Stimulated activated CD4-positive, alpha-beta T cell treated with anti-CD3 and anti-CD28 coated beads, Interleukin-4, amount 100 ng/mL, for 24 hours (primary cell): ENCODE measurements around the gene PKNOX1.
"Not testable (repeated sequence)": the region's sequence is repeated elsewhere in the genome, so short reads cannot be mapped to it uniquely, and the experiment has no call there.

ENCODE experiments used
- DNase-seq: peaks from one replicate; pipeline ENCODE4 v3.0.0-alpha.2; 2020

Gene PKNOX1

DNA sequence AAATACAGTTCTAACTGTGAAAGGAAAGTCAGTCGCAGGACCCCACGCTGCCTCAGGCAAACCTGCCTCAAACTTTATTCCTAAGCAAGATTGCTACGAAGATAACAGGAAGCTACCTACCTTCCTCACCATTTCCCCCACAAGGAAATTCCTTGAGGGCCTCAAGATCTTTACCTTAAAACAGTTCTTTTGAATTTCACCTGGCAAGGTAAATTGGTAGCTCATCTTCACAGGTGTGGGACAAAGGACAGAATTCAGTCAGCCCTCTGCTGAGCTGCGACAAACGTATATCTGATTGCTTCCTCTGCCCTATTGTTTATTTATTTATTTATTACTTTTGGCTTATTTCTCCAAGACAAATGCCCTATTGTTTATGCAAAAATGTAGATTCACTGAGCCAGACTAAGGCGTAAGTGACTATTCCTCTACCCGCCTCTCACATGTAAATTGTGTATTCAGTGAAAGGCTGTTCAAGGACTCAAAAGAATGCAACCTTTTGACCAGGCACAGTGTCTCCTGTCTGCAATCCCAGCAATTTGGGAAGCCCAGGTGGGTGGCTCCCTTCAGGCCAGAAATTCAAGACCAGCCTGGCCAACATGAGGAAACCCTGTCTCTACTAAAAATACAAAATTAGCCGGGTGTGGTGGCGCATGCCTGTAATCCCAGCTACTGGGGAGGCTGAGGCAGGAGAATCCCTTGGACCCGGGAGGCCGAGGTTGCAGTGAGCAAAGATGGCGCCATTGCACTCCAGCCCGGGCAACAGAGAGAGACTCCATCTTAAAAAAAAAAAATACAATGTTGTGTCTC, 17.3 kb upstream of the PKNOX1 start:
- DNase-seq: no peak

DNA sequence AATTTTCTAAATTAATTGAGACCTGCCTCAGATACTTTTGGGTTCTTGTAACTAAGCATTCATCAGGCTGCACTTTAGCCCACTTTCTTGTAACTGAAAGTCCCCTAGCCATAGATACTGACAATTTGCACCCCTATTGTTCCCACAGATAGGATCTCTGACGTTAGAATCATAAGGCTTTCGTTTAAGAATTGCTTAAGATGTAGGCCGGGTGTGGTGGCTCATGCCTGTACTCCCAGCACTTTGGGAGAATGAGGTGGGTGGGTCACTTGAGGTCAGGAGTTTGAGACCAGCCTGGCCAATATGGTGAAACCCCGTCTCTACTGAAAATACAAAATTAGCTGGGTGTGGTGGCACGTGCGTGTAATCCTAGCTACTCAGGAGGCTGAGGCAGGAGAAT, 16.2 kb upstream of the PKNOX1 start:
- DNase-seq: not testable (repeated sequence)

DNA sequence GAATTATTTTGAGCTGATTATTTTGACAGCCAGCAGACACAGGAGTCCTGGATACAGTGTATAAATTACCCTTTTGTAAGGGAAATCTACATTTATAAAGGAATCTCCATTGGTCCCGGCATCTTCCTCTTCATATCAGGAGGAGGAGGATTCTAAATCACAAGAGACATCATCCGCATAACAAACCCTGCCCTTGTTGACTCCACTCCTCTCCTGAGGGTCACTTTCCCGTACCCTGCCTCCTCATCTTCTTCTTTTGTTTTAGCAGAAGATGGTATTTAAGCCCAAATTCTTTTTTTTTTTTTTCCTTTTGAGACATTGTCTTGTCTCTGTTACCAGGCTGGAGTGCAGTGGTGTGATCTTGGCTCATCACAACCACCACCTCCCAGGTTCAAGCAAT, 14.6 kb upstream of the PKNOX1 start:
- DNase-seq: no peak

DNA sequence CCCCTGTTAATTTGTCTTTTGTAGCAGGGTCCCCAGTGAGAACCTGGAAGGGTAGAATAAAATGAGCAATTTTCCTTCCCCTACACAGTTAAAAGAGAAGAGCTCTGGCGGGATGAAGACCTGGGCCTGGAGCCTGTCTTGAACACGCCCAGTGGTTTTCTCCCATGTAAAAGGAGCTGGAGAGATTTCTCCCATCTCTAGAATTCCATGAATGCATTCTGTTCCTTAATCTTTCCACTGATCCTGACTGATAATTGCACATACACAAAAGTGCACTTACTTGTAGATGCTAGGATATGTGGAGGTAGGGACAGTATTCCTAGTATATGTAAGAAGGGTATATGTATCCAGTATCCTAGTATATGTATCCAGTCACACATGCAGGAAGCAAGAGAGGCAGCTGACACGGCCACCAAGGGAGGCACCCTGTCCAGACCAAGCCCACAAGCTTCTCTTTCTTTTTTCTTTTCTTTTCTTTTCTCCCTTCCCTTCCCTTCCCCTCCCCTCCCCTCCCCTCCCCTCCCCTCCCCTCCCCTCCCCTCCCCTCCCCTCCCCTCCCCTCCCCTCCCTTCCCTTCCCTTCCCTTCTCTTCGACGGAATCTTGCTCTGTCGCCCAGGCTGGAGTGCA, 11.9 kb upstream of the PKNOX1 start:
- DNase-seq: no peak

- DNase-seq: no peak
Observed at GRCh38 chr21:42964086-42964485, 10.3 kb upstream of the PKNOX1 start.

- no peak for DNase-seq
Observed at GRCh38 chr21:42964546-42965210, 9.7 kb upstream of the PKNOX1 start.

GRCh38 chr21:42965211-42965560, 9.2 kb upstream of the PKNOX1 start:
- no peak for DNase-seq

- not testable (repeated sequence) for DNase-seq
Observed at GRCh38 chr21:42967616-42968015, 6.7 kb upstream of the PKNOX1 start.

DNA sequence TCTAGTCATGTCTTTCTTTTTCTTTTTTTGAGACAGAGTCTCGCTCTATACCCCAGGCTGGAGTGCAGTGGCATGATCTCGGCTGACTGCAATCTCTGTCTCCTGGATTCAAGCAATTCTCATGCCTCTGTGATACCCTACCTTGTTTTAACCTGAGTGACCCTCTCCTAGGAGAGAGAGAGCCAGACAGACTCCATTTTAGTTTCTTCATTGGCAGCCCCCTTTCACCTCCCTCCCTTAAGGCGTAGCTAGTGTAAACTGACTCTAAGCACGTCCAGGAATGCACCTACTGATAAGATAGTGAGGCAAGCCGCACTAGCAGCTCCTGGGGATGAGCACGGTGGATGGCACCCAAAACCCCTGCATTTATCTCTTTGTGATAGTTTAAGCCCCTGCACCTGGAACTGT, 5.2 kb upstream of the PKNOX1 start:
- no peak for DNase-seq

DNA sequence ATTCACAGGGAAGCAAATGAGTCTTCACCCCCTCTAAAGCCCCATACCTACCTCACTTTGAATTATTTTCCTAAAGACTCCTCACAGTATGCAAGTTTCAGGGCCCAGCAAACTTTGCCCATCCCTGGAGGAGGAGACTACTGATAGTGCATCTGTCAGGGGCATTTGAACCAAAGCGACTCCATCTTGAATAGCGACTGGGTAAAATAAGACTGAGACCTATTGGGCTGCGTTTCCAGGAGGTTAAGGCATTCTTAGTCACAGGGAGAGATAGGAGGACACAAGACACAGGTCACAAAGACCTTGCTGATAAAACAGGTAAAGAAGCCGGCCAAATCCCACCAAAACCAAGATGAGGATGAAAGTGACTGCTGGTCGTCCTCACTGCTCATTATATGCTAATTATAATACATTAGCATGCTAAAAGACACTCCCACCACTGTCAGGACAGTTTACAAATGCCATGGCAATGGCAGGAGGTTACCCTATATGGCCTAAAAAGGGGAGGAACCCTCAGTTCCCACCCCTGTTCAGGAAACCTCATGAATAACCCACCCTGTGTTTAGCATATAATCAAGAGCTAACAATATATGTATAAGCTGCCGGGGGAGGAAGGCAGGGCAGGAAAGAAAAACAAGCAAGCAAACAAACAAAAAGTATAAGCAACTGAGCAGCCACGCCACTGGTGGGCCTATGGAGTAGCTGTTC, 3.3 kb upstream of the PKNOX1 start:
- no peak for DNase-seq

- DNase-seq: no peak
Observed at GRCh38 chr21:42971897-42972275, 2.5 kb upstream of the PKNOX1 start.

- no peak for DNase-seq
Observed at GRCh38 chr21:42973309-42973990, 912 bp upstream of the PKNOX1 start.

- peak; percentile 66 for DNase-seq
Observed at GRCh38 chr21:42974832-42975820, 764 bp downstream of the PKNOX1 start.

DNA sequence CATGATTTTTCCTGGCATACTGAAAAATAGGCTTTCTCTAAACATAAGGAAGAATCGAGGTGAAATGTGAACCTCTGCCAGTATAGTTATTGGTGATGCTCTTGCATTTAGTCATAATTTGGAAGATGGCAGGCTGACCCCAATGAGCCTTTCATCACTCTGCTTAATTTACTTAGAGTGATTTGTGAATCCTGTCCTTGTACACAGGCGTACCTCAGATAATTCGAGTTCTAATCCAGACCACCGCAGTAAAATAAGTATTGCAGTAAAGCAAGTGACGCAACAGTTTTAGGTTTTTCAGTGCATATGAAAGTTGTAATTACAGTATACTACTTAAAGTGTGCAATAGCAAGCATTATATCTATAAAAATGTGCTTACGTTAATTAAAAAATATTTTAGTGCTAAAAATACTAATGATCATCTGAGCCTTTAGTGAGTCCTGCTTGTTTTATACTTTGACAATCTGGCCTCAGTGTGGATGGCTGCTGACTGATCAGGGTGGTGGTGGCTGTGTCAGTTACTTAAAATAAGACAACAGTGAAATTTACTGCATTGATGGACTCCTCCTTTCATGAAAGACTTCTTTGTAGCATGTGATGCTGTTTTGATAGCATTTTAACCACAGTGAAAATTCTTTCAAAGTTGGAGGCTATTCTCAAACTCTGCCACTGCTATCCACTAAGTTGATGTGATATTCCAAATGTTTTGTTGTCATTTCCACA, 1.7 kb downstream of the PKNOX1 start:
- no peak for DNase-seq

DNA sequence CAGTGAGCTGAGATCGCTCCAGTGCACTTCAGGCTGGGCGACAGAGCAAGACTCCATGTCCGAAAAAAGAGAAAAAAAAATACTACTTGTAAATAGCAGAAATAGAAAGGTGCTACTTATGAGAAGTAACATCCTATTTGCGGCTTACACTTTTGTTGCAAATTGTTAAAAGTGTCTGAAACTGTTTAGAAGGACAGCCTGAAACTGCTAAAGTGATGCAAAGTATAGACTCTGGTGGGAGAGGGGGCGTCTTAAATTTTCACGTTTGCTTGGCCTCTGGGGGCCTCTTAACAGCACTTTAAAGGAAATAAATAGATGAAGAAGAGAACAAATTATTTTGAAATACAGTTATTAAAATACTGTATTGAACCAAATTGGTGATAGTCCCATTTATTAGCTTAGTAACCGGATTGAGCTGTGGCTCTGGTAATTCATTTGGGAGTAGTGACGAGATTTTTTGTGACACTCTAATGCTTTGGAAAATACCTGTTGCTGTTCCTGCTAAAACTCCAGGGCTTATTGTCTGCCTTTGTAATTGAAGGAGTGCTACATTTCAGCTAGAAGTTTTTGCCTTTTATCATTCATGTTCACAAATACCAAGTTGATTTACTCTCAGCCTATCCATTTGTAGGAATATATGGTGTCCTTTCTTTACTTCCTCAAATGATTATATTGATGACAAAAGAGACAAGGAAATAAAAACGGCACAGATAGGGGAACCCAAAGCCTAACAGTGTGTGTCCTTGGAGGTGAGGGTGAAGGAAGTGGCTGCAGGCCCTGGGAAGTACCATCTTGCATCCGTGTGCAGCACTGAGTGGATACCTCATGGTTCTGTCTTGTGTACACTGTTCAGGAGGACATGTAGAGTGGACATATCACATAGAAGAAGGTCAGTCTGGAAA, 6.2 kb downstream of the PKNOX1 start:
- DNase-seq: no peak

DNA sequence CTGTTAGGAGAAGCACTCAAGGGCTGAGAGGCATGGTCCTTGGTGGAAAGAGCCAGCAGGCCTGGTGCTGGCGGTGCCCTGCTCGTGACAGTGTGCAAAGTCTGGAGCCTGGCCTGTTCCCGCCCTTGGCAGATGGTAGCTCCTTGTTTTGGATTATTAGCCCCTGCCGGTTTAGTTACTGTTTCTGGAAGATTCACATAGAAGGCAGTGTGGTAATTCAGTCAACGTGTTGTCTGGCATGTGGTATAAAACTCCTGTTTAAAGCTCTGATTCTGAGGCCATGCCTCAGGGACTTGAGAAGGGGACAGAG, 6.8 kb downstream of the PKNOX1 start:
- DNase-seq: no peak

- no peak for DNase-seq
Observed at GRCh38 chr21:42981862-42982261, 7.5 kb downstream of the PKNOX1 start.

DNA sequence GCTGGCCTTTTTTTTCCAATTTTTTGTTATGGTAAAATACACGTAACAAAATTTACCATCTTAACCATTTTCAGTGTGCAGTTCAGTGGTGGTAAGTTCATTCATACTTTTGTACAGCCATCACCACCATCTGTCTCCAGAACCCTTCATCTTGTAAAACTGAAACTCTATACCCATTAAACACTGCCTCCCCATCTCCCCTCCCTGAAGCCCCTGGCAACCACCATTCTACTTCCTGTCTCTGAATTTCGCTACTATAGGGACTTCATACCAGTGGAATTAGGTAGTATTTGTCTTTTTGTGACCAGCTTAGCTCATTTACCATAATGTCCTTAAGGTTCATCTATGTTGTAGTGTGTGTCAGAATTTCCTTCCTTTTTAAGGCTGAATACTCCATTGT, 8.7 kb downstream of the PKNOX1 start:
- no peak for DNase-seq

- no peak for DNase-seq
Observed at GRCh38 chr21:42983869-42984268, 9.5 kb downstream of the PKNOX1 start.

DNA sequence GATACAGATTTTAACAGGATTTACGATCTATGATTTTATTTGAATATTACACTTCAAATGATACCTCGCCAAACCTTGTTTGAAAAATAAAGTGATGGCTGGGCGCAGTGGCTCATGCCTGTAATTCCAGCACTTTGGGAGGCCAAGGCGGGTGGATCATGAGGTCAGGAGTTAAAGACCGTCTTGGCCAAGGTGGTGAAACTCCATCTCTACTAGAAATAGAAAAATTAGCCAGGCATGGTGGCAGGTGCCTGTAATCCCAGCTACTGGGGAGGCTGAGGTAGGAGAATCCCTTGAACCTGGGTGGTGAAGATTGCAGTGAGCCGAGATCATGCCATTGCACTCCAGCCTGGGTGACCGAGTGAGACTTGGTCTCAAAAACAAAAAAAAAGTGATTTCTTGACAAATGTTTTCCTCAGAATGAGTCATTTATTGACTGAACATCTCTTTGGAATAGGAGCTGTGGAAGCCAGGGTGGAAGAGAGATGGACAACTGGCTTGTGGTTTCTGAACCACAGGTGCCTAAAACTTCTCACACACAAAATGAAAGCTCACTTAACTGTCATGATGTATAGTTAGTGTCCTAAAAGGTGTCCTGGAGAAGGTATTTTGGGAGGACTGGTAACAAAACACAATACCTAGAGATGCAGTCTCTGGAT, 11.9 kb downstream of the PKNOX1 start:
- DNase-seq: no peak
